Spleen (tissue), 7 donors: ENCODE data around the gene EGFR.

ENCODE experiments used
- POLR2A ChIP-seq, 3 donors: fragments of 450-650 bp; IDR thresholded peaks; one replicate each; pipeline ENCODE4 v1.5.1; 2017; ENCODE audit warnings: antibody characterized with exemption in 3 of 3, mild to moderate bottlenecking in 1 of 3
- TF ChIP-seq, protein P1 (sequence below), 11 experiments: fragments of 200-600 bp in 7 of 11; fragments of 450-650 bp in 4 of 11; sonication (generic) in 4 of 11; IDR thresholded peaks in 8 of 11; conservative IDR thresholded peaks in 3 of 11; 1 replicate in 7 of 11; 2 replicates in 4 of 11; pipeline versions ENCODE4 v1.4.0 to v1.8.0; 2016 to 2021; ENCODE audit warnings: antibody characterized with exemption in 11 of 11, inconsistent platforms in 4 of 11, mild to moderate bottlenecking in 1 of 11
- donor health status: DM: no; HTN: no; CAD: no; lungs with moderate emphysema.
- donor health status: DM: no; HTN: no; CAD: no.
- donor health status: DM: no; HTN: no; CAD: no.

DNA sequence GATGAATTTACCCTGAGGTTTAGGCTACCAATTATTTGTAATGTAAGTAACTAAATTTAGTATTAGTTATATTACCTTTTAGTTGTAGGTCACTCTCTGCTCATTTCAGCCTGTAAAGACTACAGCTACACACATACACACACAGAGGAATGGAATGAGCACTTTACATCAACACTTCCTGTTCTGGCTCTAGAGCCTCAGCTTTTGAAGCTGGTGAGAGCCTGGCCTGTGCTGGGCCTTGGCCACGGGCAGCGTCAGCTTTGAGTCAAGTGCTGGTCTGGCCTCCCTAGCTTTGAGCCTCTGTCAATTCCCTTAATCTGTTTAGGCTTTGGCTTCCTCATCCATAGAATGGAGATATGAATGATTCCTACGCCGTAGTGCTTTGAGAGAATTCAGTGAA, 141.7 kb downstream of the EGFR start:
- TF ChIP-seq, protein P1, sequence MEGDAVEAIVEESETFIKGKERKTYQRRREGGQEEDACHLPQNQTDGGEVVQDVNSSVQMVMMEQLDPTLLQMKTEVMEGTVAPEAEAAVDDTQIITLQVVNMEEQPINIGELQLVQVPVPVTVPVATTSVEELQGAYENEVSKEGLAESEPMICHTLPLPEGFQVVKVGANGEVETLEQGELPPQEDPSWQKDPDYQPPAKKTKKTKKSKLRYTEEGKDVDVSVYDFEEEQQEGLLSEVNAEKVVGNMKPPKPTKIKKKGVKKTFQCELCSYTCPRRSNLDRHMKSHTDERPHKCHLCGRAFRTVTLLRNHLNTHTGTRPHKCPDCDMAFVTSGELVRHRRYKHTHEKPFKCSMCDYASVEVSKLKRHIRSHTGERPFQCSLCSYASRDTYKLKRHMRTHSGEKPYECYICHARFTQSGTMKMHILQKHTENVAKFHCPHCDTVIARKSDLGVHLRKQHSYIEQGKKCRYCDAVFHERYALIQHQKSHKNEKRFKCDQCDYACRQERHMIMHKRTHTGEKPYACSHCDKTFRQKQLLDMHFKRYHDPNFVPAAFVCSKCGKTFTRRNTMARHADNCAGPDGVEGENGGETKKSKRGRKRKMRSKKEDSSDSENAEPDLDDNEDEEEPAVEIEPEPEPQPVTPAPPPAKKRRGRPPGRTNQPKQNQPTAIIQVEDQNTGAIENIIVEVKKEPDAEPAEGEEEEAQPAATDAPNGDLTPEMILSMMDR (IDR thresholded peaks at IDR 0.05 in 8 of 11, conservative IDR thresholded peaks at IDR 0.05 in 3 of 11), result no peak
- TF ChIP-seq POLR2A (IDR thresholded peaks at IDR 0.05), result no peak
